Subcutaneous adipose tissue (tissue), 4 donors: ENCODE measurements around the gene CYP3A4. TPM values are rescaled to one million over a fixed set of nuclear protein-coding genes. Genes with fewer than 3 reads are reported as not detected.

ENCODE experiments used
- CTCF ChIP-seq: fragments of 450-650 bp; IDR thresholded peaks from one replicate; pipeline ENCODE4 v1.5.1; 2016; ENCODE audit warnings: low read depth, mild to moderate bottlenecking, control low read depth, antibody characterized with exemption, moderate library complexity
- total RNA-seq, 4 donors: library from RNA; depleted of rRNA; stranded (reverse); fragments of >200 nt; gene quantifications; one replicate each; pipeline ENCODE4 v1.1.0, GENCODE V29; 2016

Gene CYP3A4
- total RNA-seq, 4 donors from 2014 or later = 0.34 to 1.3 TPM; not detected in 2

- no peak for TF ChIP-seq CTCF
These were observed 5.6 kb upstream of the CYP3A4 start for GRCh38 chr7:99789441-99790070.

- no peak for TF ChIP-seq CTCF
These were observed 4.6 kb upstream of the CYP3A4 start for GRCh38 chr7:99788554-99788953.

GRCh38 chr7:99786726-99787335 lies 2.8 kb upstream of the CYP3A4 start:
- TF ChIP-seq CTCF = no peak

- no peak for TF ChIP-seq CTCF
These were observed 1.7 kb downstream of the CYP3A4 start for GRCh38 chr7:99782012-99782953.

GRCh38 chr7:99780588-99780987 lies 3.4 kb downstream of the CYP3A4 start:
- no peak for TF ChIP-seq CTCF

- no peak for TF ChIP-seq CTCF
These were observed 4.0 kb downstream of the CYP3A4 start for GRCh38 chr7:99779949-99780348.

- no peak for TF ChIP-seq CTCF
These were observed 5.1 kb downstream of the CYP3A4 start for GRCh38 chr7:99778880-99779279.
